ENCODE measurements around the gene TMEM242. TPM values are rescaled to one million over a fixed set of nuclear protein-coding genes. Genes with fewer than 3 reads are reported as not detected.

TMEM242 gene
- total RNA-seq: 10 to 100 TPM; 10.0 to 14.1 (median 13.4) TPM
- long read RNA-seq, donor 1, full-length matches to known transcripts: 18 of 19 reads
- long read RNA-seq, donor 1, partial matches to known transcripts: 0 of 19 reads
- long read RNA-seq, donor 1, other reads (novel, unspliced or antisense): 1 of 19 reads
- long read RNA-seq, donor 2, full-length matches to known transcripts: 15 of 18 reads
- long read RNA-seq, donor 2, partial matches to known transcripts: 0 of 18 reads
- long read RNA-seq, donor 2, other reads (novel, unspliced or antisense): 3 of 18 reads

GRCh38 chr6:157323255-157323965 lies at the start of gene TMEM242:
TSS of gene TMEM242 (minus strand) at chr6:157323519. CDS start at chr6:157323499, 20 bp downstream.
- ATAC-seq (peak; percentile 98), DNase-seq (peak; percentile 93 to 96 (median 94))
- TF ChIP-seq, protein P1, sequence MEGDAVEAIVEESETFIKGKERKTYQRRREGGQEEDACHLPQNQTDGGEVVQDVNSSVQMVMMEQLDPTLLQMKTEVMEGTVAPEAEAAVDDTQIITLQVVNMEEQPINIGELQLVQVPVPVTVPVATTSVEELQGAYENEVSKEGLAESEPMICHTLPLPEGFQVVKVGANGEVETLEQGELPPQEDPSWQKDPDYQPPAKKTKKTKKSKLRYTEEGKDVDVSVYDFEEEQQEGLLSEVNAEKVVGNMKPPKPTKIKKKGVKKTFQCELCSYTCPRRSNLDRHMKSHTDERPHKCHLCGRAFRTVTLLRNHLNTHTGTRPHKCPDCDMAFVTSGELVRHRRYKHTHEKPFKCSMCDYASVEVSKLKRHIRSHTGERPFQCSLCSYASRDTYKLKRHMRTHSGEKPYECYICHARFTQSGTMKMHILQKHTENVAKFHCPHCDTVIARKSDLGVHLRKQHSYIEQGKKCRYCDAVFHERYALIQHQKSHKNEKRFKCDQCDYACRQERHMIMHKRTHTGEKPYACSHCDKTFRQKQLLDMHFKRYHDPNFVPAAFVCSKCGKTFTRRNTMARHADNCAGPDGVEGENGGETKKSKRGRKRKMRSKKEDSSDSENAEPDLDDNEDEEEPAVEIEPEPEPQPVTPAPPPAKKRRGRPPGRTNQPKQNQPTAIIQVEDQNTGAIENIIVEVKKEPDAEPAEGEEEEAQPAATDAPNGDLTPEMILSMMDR (IDR thresholded peaks at IDR 0.05): peak; percentile 21
- Histone ChIP-seq H3K9me3 (no peaks in the 10 kb centered on the region), H3K4me3 (peak within 1 kb of the TSS; percentile 41), H3K36me3 (ENCODE audit: low read depth) (no peaks in the 10 kb centered on the region), H3K4me1 (ENCODE audit: low read depth) (peaks cover 16% of the 10 kb centered on the region)
- intact Hi-C loops (cut with DNase I, micrococcal nuclease): loop anchor here in 1 of 2 donors (5.0 kb wide), 2 partner anchors 59 to 344 kb away; partner anchors contain the start of gene ZDHHC14

DNA sequence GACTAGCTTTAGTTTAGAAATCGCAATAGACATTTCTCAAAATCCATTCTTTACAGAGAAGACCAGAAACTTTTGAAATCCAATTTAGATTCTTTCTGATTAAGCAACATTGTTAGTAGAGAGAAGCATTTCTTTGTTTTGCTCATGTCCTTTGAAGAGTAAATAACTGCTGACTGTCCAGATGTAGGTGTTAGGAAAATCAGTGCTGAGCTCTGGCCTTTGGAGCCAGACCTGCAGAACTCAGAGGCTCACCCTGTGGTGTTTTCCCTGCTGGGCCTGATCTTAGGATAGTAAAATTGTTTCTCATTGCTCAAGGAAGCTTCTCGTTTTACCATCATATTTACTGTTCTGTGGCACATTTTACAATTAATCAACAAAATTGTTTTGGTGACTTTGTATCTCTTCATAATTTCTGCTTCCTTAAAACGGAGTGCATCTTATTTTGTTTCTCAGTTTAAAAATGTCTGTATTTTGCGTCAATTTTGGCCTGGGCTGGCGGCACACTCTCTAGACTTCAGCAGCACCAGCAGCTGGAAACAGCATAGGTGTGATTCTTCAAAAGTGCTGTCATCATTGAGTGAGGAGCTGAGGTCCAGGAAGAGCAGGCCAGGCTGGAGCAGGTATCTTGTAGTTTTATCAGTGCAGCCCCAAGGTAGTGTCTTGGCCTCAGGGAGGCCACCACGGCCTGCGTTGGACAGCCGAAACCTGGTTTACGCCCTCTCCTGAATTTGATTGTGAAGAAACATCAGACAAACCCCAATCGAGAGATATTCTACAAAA lies 49.4 kb upstream of the TMEM242 start:
- TF ChIP-seq, protein P1 (IDR thresholded peaks at IDR 0.05): no peak
- no peak for ATAC-seq
- H3K9me3 ChIP-seq: no peaks in the 10 kb centered on the region

GRCh38 chr6:157370755-157371154 lies 47.4 kb upstream of the TMEM242 start:
- TF ChIP-seq, protein P1 (IDR thresholded peaks at IDR 0.05): no peak
- intact Hi-C loops (cut with DNase I, micrococcal nuclease): no loop called here
- peaks cover 3% of the 10 kb centered on the region for H3K4me1 ChIP-seq (ENCODE audit: low read depth)

More for the DNA sequence above, 49.4 kb upstream of the TMEM242 start:
- H3K4me3 ChIP-seq: no peak overlapping the region
- peaks cover 3% of the 10 kb centered on the region for H3K4me1 ChIP-seq (ENCODE audit: low read depth)
- DNase-seq: no peak
- no peaks in the 10 kb centered on the region for H3K36me3 ChIP-seq (ENCODE audit: low read depth)
- intact Hi-C loops (cut with DNase I, micrococcal nuclease): no loop called here

GRCh38 chr6:157368359-157369049 lies 45.2 kb upstream of the TMEM242 start:
- Histone ChIP-seq H3K4me1 (ENCODE audit: low read depth) (peaks cover 3% of the 10 kb centered on the region), H3K36me3 (ENCODE audit: low read depth) (no peaks in the 10 kb centered on the region), H3K4me3 (no peak overlapping the region), H3K9me3 (no peaks in the 10 kb centered on the region)
- TF ChIP-seq, protein P1 (IDR thresholded peaks at IDR 0.05): no peak
- ATAC-seq (no peak), DNase-seq (no peak)
- intact Hi-C loops (cut with DNase I, micrococcal nuclease): no loop called here

More at GRCh38 chr6:157370755-157371154, 47.4 kb upstream of the TMEM242 start:
- no peak for ATAC-seq
- DNase-seq: no peak
- H3K36me3 ChIP-seq (ENCODE audit: low read depth): no peaks in the 10 kb centered on the region
- no peaks in the 10 kb centered on the region for H3K9me3 ChIP-seq
- no peak overlapping the region for H3K4me3 ChIP-seq

DNA sequence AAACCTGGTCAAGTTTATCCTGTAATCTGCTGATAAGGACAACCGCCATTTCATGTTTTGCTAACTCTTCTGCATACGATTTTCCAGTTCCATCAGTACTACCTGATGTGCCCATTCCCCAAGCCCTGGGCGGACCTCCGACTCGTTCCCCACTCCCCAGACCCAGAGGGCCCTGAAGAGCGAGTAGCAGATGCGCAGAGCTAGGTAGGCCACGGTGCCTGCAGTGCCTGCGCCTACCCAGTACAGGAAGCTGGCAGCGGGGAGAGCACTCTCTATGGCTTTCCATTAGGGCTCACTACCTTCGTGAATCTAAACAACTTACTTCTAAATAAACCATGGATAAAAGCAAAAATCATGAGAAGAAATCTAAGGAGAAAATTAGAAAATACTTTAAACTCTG lies 43.3 kb upstream of the TMEM242 start:
- TF ChIP-seq, protein P1 (IDR thresholded peaks at IDR 0.05): no peak
- intact Hi-C loops (cut with DNase I, micrococcal nuclease): no loop called here
- ATAC-seq: no peak
- no peak overlapping the region for H3K4me3 ChIP-seq
- peaks cover 3% of the 10 kb centered on the region for H3K4me1 ChIP-seq (ENCODE audit: low read depth)
- H3K9me3 ChIP-seq: no peaks in the 10 kb centered on the region
- no peak for DNase-seq
- H3K36me3 ChIP-seq (ENCODE audit: low read depth): no peaks in the 10 kb centered on the region

All from mucosa of descending colon (tissue), 3 donors.